CD4-positive, alpha-beta T cell (primary cell): ENCODE results near the gene TMEM167B. TPM values are rescaled to one million over a fixed set of nuclear protein-coding genes. Genes with fewer than 3 reads are reported as not detected.

Experiments used
- ATAC-seq: fragments of 200-7000 bp; cut with Tn5 transposase; one replicate; pipeline ENCODE4 v1.10.0; 2022; ENCODE audit warnings: mild to moderate bottlenecking; ENCODE audit not compliant: poor library complexity
- CTCF ChIA-PET: fragments of 350-600 bp; sonication (Branson Sonifier 250); formaldehyde crosslinking; loops from one replicate; lab custom pipeline; 2021; ENCODE audit warnings: antibody characterized with exemption, inconsistent platforms; lab: Charles Lee
- POLR2A ChIA-PET: fragments of 350-600 bp; sonication (Branson Sonifier 250); formaldehyde crosslinking; loops from one replicate; lab custom pipeline; 2021; ENCODE audit warnings: antibody characterized with exemption, inconsistent platforms; lab: Charles Lee
- DNase-seq, 14 experiments: peaks; one replicate each; pipeline ENCODE4 v3.0.0-alpha.2; 2013 to 2020; ENCODE audit warnings: mixed read lengths in 2 of 14
- H3K27ac ChIP-seq, 2 donors: one replicate each; pipeline versions ENCODE4 v1.5.1 to v1.7.0; 2013; ENCODE audit warnings: low read length in 2 of 2, low read depth in 1 of 2, mild to moderate bottlenecking in 1 of 2
- H3K27me3 ChIP-seq, 2 experiments: 1 replicate in 1 of 2; 2 replicates in 1 of 2; pipeline versions ENCODE4 v1.6.1 to v1.7.0; 2013; ENCODE audit warnings: low read length in 2 of 2, control low read depth in 1 of 2, mild to moderate bottlenecking in 1 of 2, moderate library complexity in 1 of 2; ENCODE audit not compliant: insufficient read depth in 2 of 2, control insufficient read depth in 1 of 2
- H3K36me3 ChIP-seq: one replicate; pipeline ENCODE4 v1.6.1; 2013; ENCODE audit warnings: low read length, control low read depth; ENCODE audit not compliant: insufficient read depth
- H3K4me1 ChIP-seq: one replicate; pipeline ENCODE4 v1.6.1; 2013; ENCODE audit warnings: low read length, control low read depth; ENCODE audit not compliant: insufficient read depth
- H3K4me3 ChIP-seq: one replicate; pipeline ENCODE4 v1.5.1; 2013; ENCODE audit warnings: mild to moderate bottlenecking, low read length, moderate library complexity
- H3K9me3 ChIP-seq, 2 experiments: 1 replicate in 1 of 2; 2 replicates in 1 of 2; pipeline versions ENCODE4 v1.6.1 to v1.7.0; 2013; ENCODE audit warnings: low read length in 2 of 2, mild to moderate bottlenecking in 2 of 2, control low read depth in 1 of 2, moderate library complexity in 1 of 2; ENCODE audit not compliant: control insufficient read depth in 1 of 2, insufficient read depth in 1 of 2
- H3K27ac Mint-ChIP-seq: one replicate; pipeline ENCODE4 v1.8.0; 2020; ENCODE audit warnings: mixed read lengths
- H3K27me3 Mint-ChIP-seq: one replicate; pipeline ENCODE4 v1.8.0; 2021; ENCODE audit warnings: mixed read lengths
- H3K36me3 Mint-ChIP-seq: one replicate; pipeline ENCODE4 v1.8.0; 2021; ENCODE audit warnings: low read depth, mixed read lengths
- H3K4me1 Mint-ChIP-seq: one replicate; pipeline ENCODE4 v1.8.0; 2021; ENCODE audit warnings: low read depth, mixed read lengths
- H3K4me3 Mint-ChIP-seq: one replicate; pipeline ENCODE4 v1.8.0; 2020; ENCODE audit warnings: mild to moderate bottlenecking, mixed read lengths
- H3K9me3 Mint-ChIP-seq: one replicate; pipeline ENCODE4 v1.8.0; 2020; ENCODE audit warnings: mixed read lengths
- CTCF ChIP-seq: fragments of 200-600 bp; IDR thresholded peaks from one replicate; pipeline ENCODE4 v1.8.0; 2022; ENCODE audit warnings: antibody characterized with exemption, mild to moderate bottlenecking
- intact Hi-C, 2 experiments: fragments of 100-400 bp; cut with DNase I in 1 of 2; cut with micrococcal nuclease in 1 of 2; formaldehyde crosslinking; loops; one replicate each; pipeline versions ENCODE4 v1.15.1 to v1.9.0; 2023 to 2025; cut with DNase I, micrococcal nuclease
- total RNA-seq, 174 experiments: library from RNA in 2 of 174; stranded (reverse) in 2 of 174; gene quantifications; one replicate each; pipeline ENCODE4 v1.2.3 and lab custom pipeline; 2021 to 2026

Gene TMEM167B
- total RNA-seq, 2 experiments from 2014 or later: 70.2 to 71.0 TPM

DNA sequence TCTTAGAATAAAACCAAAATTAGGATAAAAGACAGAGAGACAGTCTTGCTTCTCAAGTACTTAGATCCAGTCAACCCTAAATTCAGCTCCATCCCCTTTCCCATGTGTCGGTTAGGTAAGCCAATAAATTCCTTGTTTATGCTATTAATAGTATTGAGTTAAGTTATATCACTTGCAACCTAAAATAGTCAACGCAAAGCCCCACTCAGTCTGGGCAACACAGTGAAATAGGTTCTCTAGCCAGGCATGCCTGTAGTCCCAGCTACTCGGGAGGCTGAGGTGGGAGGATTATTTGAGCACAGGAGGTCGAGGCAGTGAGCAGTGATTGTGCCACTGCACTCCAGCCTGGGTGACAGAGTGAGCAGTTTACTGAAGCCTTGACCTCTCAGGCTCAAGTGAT, 29.4 kb upstream of the TMEM167B start:
- Histone ChIP-seq H3K27me3 (no peaks in the 10 kb centered on the region), H3K27ac (no peak overlapping the region), H3K36me3 (peaks cover 20% of the 10 kb centered on the region), H3K4me1 (no peaks in the 10 kb centered on the region), H3K9me3 (no peaks in the 10 kb centered on the region), H3K4me3 (no peak overlapping the region)
- H3K27me3 Mint-ChIP-seq: no peaks in the 10 kb centered on the region
- H3K9me3 Mint-ChIP-seq: no peaks in the 10 kb centered on the region
- H3K36me3 Mint-ChIP-seq: peaks cover 30% of the 10 kb centered on the region
- no peak for ATAC-seq
- no peak overlapping the region for H3K4me3 Mint-ChIP-seq
- intact Hi-C loops: no loop called here
- no peak for TF ChIP-seq CTCF
- CTCF ChIA-PET: no interaction called here
- DNase-seq: no peak
- no peak overlapping the region for H3K27ac Mint-ChIP-seq
- no peaks in the 10 kb centered on the region for H3K4me1 Mint-ChIP-seq
- POLR2A ChIA-PET: interaction anchor here (0.9 kb wide), 1 partner anchor 15 kb away, joined by 3 read pairs; the partner anchor contains the start of gene TAF13

- Histone ChIP-seq H3K9me3 (no peaks in the 10 kb centered on the region), H3K27ac (no peak overlapping the region), H3K4me3 (no peak overlapping the region), H3K36me3 (peaks cover 45% of the 10 kb centered on the region), H3K4me1 (no peaks in the 10 kb centered on the region), H3K27me3 (no peaks in the 10 kb centered on the region)
- Mint-ChIP-seq H3K4me3 (no peak overlapping the region), H3K4me1 (peaks cover 6% of the 10 kb centered on the region), H3K27me3 (no peaks in the 10 kb centered on the region), H3K9me3 (no peaks in the 10 kb centered on the region), H3K36me3 (peaks cover 57% of the 10 kb centered on the region), H3K27ac (no peak overlapping the region)
- DNase-seq (no peak), ATAC-seq (no peak)
- ChIA-PET CTCF (interaction anchor here (0.7 kb wide), 1 partner anchor 127 kb away, joined by 3 read pairs; no protein-coding TSS in a partner anchor), POLR2A (no interaction called here)
- TF ChIP-seq CTCF: no peak
- intact Hi-C loops: no loop called here
These were observed 25.4 kb upstream of the TMEM167B start for GRCh38 chr1:109065137-109065536.

- intact Hi-C loops: no loop called here
- ATAC-seq: no peak
- ChIA-PET CTCF (no interaction called here), POLR2A (interaction anchor here (1.0 to 1.3 kb wide), 2 partner anchors 23 to 32 kb away, joined by 3 read pairs; partner anchors contain the start of gene TMEM167B)
- no peak overlapping the region for H3K27ac ChIP-seq
- Mint-ChIP-seq H3K27me3 (no peaks in the 10 kb centered on the region), H3K9me3 (no peaks in the 10 kb centered on the region), H3K4me1 (peaks cover 6% of the 10 kb centered on the region), H3K27ac (no peak overlapping the region), H3K4me3 (no peak overlapping the region), H3K36me3 (peaks cover 66% of the 10 kb centered on the region)
- H3K27me3 ChIP-seq: no peaks in the 10 kb centered on the region
- no peak for DNase-seq
- H3K4me3 ChIP-seq: no peak overlapping the region
- no peaks in the 10 kb centered on the region for H3K9me3 ChIP-seq
- H3K4me1 ChIP-seq: no peaks in the 10 kb centered on the region
- peaks cover 48% of the 10 kb centered on the region for H3K36me3 ChIP-seq
- no peak for TF ChIP-seq CTCF
These were observed 22.7 kb upstream of the TMEM167B start for GRCh38 chr1:109067883-109068282.
